HuH-7 (cell line): Measurements from ENCODE around the gene FABP6.
"Not testable (repeated sequence)": the region's sequence is repeated elsewhere in the genome, so short reads cannot be mapped to it uniquely, and the experiment has no call there.

Experiments used
- DNase-seq: peaks from one replicate; pipeline ENCODE4 v3.0.0; 2011; ENCODE audit warnings: low spot score

Gene FABP6

DNA sequence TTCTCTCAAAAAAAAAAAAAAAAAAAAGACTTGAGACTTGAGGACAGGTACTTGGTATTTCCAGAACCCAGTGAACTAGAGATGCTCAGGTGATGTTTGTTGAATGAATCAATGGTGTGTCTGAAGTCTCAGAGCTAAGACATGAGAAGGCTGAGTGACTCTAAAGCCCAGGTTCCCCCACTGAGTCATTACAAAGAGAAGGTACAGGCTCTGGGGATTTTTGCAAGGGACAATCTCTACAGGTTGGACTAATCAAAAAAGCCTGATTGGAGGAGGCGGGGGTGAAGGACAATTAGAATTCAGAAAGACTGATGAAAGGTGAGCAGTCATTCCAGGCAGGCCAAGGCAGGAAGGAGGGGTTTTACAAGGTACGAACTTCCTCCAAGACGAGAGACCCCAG is 8.2 kb upstream of the FABP6 start:
- no peak for DNase-seq

GRCh38 chr5:160227012-160227411 is 2.3 kb upstream of the FABP6 start:
- no peak for DNase-seq

DNA sequence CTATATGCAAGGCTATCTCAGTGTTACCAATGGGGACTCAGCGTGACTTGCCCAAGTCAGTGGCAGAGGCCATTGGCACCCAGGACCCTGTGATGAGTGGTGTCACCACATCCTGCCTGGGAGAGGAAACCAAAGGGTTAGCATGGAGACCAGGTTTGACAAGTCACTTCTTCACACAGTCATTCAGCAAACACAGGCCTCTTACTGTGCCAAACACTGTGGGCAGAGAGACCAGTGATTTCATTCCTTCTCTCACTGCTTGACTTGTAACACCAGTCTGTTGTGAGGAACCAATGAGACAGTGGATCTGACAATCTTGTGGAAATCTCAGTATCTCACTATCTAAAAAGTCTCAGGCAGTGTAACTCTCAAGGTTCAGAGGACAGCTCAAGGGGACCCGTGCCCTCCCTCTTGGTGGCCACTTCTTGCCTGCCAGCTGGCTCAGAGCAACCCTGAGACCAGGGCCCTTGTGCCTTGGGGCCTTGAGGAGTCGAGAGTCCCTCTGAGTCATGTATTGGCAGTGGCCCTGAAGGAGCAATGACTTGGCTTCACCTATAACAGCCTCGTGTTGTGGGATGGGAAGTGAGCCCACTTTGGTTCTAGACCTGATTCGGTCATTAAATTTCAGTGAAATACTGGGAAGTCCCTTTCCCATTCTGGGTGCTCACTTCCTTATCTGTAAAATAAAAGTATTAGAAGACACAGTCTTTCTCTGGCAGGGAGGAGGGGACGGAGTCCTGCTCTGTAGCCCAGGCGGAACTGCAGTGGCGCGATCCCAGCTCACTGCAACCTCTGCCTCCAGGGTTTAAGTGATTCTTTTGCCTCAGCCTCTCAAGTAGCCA is 1.6 kb downstream of the FABP6 start:
- no peak for DNase-seq

DNA sequence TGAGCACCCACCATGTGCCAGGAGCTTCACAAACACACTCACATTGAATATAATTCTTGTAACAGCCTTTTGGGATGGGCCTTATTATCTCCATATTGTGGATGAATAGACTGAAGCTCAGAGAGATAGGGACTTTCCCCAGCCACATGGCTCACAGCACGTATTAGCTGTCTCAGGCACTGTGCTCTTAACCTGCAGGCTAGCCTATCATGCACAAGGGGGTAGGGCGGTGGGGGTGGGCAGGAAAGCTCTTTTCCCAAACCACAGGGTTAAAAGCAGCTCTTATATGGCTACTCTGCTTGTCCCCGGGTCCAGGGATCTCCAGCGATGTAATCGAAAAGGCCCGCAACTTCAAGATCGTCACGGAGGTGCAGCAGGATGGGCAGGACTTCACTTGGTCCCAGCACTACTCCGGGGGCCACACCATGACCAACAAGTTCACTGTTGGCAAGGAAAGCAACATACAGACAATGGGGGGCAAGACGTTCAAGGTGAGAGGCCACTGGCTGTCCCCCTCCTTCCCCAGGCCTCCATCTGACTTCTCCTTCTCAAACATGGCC is 2.6 kb downstream of the FABP6 start:
- no peak for DNase-seq

- no peak for DNase-seq
Measured at GRCh38 chr5:160233215-160233614, 3.9 kb downstream of the FABP6 start.

- no peak for DNase-seq
Measured at GRCh38 chr5:160235731-160236130, 6.4 kb downstream of the FABP6 start.

DNA sequence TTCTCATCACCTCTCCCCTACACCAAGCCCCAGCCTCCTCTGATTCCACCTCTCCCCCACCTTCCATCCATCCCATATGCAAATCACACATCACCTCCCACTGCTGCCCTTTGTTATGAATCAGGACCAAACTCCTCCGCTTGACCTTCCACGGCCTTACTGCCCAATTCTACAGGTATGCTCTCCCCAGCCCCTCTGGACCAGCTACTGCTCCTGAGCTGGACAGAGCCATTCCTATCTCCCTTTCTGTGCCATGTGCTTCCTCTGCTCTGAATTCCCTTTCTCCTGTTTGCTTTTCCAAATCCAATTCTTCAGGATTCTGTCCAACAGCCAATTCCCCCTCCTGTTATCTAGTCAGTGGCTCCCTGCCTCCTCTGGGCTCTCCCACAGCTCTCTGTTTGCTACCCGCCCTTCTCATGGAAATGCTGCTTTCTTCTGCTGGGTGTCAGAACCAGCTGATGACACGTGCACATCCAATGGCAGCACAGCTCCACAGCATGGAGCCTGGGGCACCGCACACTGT is 8.3 kb downstream of the FABP6 start:
- no peak for DNase-seq

DNA sequence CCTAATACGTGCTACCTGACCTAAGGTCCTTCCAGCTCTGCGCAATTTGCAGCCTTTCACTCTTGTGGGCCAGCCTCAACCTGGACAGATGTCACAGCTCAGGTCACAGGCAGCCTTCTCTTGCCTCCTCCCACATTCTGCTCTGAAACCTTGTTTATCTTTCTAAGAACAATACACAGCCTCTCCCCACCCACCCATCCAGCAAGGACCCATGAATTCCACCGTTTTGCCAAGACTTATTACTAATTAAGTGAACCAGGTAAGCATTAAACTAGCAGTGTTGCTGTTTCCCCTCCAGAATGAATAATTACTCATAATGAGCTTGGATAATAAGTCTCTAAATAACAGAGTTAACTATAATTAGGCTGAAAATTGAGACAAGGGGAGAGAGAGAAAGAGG is 11.0 kb downstream of the FABP6 start:
- no peak for DNase-seq

DNA sequence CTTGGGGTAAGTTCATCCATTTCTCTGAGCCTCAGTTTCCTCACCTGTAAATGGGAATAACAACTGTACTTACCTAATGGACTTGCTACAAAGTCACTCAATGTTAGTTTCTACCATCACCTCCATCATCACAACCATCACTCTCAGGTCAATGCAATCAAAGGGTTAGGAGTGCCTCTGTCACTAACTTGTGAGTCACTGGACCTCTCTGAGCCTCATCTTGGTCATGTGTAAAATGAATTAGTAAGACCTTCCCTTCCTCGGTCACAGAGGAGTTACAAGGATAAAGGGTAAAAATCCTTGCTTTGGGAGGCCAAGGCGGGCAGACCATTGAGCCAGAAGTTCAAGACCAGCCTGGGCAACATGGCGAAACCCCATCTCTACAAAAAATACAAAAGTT is 12.8 kb downstream of the FABP6 start:
- no peak for DNase-seq

DNA sequence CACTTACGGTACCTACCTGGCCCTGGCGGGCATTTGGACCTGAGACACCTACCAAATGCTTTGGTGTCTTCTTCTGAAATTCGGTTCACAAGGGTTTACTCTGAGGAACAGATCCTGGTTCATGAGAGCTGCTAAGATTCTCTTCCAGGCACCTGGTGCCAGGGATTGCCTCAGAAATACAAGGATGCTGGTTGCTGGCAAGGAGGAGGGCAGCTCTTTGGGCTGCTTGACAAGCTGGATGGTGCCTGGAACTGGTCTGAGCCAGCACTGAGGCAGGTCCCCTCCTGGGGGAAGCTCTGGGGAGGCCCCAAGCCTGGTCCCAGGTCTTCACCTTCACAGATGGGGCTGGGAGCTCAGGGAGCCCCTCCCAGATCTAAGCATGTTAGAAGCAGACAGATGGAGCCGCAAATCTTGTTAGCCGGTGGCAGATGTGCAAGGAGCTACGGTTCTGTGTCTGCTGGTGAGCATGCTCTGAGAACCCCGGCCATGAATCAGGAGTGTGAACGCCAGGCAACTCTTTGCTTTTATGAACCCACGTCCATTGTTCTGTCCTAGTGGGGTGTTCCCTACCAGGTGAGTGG is 16.3 kb downstream of the FABP6 start:
- DNase-seq, result no peak

DNA sequence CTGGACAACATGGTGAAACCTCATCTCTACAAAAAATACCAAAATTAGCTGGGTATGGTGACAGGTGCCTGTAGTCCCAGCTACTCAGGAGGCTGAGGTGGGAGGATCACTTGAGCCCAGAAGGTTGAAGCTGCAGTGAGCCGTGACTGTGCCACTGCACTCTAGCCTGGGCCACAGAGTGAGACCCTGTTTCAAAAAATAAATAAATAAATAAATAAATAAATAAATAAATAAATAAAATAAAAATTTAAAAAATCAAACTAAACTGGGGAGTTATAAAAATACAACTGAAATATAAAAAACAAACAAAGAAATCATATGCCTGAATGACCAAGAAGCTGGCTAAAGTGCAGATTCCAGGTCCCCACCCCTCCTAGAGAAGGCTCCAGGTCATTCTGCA is 20.3 kb downstream of the FABP6 start:
- DNase-seq, result not testable (repeated sequence)

- no peak for DNase-seq
Measured at GRCh38 chr5:160250226-160250625, 20.9 kb downstream of the FABP6 start.

DNA sequence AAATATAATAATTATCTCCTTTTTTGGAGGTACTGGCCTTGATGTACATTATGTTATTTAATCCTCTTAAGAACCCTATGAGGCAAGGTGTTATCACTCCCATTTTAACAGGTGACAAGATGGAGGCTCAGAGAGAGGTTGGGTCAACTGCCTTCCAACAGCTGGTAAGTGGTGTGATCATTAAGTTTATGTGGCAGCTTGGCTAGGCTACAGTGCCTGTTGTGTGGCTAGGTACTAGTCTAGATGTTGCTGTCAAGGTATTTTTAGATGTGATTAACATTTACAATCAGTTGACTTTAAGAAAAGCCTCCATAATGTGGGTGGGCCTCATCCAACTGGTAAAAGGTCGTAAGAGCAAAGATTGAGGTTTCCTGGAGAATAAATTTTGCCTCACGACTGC is 21.5 kb downstream of the FABP6 start:
- DNase-seq, result no peak

DNA sequence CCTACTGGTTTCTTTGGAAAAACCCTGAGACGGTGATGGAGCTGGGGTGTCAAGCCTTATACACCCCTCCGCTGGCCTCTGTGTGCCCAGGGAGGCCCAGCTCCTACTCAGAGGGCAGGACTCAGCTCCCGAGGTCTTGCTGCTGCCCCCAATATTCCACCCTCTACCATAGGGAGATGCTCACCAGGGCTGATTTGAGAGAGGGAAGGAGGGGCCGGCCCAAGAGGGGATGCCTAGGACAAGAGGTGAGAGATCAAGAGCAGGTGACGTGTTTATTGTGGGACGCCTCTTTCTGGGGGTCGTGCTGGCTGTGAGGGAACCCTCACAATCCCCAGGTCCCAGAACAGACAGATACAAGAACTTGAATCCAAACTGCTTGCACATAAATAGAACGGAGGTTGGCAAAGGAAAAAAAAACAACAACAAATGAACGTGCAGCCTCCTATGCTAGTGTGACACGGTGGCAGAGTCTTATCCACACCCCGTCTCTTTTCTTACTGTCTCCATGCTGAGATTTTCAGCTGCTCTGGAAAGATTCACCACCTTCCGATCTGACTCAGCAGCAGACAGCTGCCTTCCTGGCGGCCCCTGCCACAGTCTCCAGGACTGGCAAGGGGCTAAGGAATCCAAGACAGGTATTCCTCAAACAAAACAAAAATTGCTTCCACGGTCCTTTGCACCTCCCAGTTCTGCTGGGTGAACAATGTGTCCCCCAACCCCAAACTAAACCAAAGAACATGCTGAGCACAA is 22.3 kb downstream of the FABP6 start:
- DNase-seq, result no peak

- DNase-seq, result no peak
Measured at GRCh38 chr5:160252916-160253315, 23.6 kb downstream of the FABP6 start.

DNA sequence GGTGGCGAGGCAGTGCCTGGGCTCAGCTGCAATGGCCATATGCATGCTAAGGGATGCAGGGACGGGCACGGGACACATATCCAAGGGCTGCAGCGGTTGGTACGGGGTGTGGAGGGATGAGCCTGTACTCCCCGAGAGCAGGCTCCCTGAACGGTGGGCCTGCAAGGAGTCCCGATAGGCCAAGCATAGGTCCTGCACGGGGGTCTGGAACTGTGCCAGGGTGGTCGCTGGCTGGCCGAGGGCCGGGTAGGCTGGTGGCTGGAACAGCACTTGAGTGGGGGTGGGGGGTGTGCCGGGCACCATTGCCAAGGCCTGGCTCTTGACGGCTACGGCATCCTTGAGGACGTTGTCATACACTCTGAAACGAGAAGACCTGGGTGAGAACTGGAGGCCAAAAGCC is 24.1 kb downstream of the FABP6 start:
- DNase-seq, result no peak

DNA sequence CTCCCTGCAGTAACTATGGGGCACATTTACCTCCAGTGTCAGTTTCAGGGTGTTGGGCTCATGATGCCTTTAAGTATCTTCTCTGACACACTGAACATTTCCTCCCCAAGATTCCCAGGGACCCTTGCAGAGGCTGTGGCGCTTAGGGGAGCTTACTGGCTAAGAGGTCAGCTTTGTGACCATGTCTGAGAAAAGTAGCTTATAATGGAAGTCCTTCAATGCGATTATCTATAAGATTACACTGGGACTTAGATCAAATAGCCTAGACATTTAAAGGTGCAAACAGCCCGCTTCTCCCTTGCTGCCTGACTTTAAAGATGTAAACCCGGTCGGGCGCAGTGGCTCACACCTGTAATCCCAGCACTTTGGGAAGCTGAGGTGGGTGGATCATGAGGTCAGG is 25.4 kb downstream of the FABP6 start:
- no peak for DNase-seq

DNA sequence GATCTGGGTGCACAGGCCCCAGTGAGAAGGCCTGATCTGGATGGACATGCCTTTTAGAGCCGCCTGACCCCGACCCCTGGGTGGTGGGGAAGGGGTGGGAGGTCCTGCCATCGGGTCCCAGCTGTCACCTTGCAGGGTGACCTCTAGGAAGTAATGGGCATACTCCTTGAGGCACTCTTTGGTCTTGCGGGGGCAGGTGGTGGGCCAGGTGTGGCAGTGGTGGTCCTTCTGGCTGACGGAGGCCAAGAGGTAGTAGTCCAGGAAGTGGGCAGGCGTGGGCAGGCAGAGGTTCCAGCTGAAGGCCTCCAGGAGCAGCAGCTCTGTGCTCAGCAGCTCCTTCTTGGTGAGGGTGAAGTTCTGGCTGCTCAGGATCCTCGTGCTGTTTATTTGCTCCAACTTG is 30.0 kb downstream of the FABP6 start:
- no peak for DNase-seq

GRCh38 chr5:160260006-160260775 is 30.9 kb downstream of the FABP6 start:
- no peak for DNase-seq

DNA sequence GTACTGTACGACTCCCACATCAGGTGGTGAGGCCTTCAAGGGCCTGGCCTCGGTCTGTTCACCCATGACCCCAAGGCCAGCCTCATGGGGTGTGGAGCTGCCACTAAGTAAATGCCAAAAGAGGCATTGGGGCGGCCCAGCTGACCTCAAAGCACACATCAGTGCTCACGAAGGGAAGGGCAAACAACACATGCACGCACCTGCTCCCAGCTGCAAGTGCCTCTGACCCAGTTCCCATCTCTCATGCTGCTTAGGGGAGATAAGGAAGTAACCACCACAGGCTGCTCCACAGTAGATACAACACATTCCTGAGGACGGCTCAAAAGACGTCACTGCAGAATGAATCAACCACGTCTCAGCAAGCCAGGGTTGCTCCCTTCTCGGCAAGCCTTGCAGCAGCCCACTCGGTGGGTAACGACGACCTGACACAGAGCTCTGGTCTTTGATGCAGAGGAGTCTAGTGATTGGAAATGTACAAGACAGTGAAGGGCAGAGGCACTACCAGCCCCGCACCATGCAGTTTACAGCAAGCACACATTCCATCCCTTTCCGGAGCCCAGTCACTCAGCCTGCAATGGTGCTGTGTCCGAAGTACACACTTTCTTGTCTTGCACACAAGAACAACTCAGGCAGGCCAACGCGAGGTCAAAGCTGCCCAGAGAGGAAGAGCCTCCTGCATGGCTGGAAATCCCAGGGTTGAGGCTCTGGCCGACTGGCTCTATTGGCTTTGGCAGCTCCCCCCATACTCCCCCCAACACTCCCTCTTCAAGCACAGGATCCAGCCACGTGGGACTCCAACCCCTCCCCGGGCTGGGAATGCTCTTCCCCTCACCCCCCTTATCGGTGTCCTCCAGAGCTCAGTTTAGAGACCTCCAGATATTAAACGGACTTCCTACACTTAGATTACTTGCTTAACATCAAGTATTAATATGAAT is 31.8 kb downstream of the FABP6 start:
- no peak for DNase-seq
